KMS-11 (cell line): ENCODE measurements around the gene TRIOBP.
A peak's percentile ranks its signal among the peaks of the same experiment; 100 is the strongest.

Experiments used
- H2AFZ ChIP-seq: fragments of 200-600 bp; sonication (generic); 2 replicates; pipeline ENCODE4 v1.6.1; 2016; ENCODE audit warnings: antibody characterized with exemption, mixed run types, low read depth
- H3K27ac ChIP-seq: fragments of 200-600 bp; sonication (generic); 2 replicates; pipeline ENCODE4 v1.6.1; 2016; ENCODE audit warnings: mild to moderate bottlenecking, mixed run types
- H3K27me3 ChIP-seq: fragments of 200-600 bp; sonication (generic); 2 replicates; pipeline ENCODE4 v1.6.1; 2017; ENCODE audit warnings: mild to moderate bottlenecking, low read depth, mixed run types, moderate library complexity; ENCODE audit not compliant: insufficient read depth
- H3K36me3 ChIP-seq: fragments of 200-600 bp; sonication (generic); 2 replicates; pipeline ENCODE4 v1.6.1; 2017; ENCODE audit warnings: mild to moderate bottlenecking, mixed run types; ENCODE audit not compliant: insufficient read depth
- H3K4me1 ChIP-seq: fragments of 200-600 bp; sonication (generic); 2 replicates; pipeline ENCODE4 v1.6.1; 2016; ENCODE audit warnings: mild to moderate bottlenecking, low read depth, mixed run types; ENCODE audit not compliant: poor library complexity, severe bottlenecking
- H3K4me2 ChIP-seq: fragments of 200-600 bp; sonication (generic); 2 replicates; pipeline ENCODE4 v1.7.0; 2016; ENCODE audit warnings: mild to moderate bottlenecking, mixed run types
- H3K4me3 ChIP-seq: fragments of 200-600 bp; sonication (generic); IDR thresholded peaks from 2 replicates; pipeline ENCODE4 v1.6.1; 2017; ENCODE audit warnings: low read depth, low read length, mixed read lengths; ENCODE audit not compliant: insufficient read depth
- H3K79me2 ChIP-seq: fragments of 200-600 bp; sonication (generic); 2 replicates; pipeline ENCODE4 v1.6.1; 2016; ENCODE audit warnings: low read depth, mixed run types; ENCODE audit not compliant: insufficient read depth
- H3K9ac ChIP-seq: fragments of 200-600 bp; sonication (generic); 2 replicates; pipeline ENCODE4 v1.6.1; 2016; ENCODE audit warnings: mild to moderate bottlenecking, mixed run types
- H4K20me1 ChIP-seq: fragments of 200-600 bp; sonication (generic); 2 replicates; pipeline ENCODE4 v1.6.1; 2016; ENCODE audit warnings: mild to moderate bottlenecking, mixed run types; ENCODE audit not compliant: insufficient read depth
- TF ChIP-seq, protein P1 (sequence below): fragments of 200-600 bp; sonication (generic); conservative IDR thresholded peaks from 2 replicates; pipeline ENCODE4 v1.6.1; 2017; ENCODE audit warnings: low read depth, mild to moderate bottlenecking, antibody characterized with exemption, low read length, moderate library complexity, mixed read lengths

TRIOBP gene

DNA sequence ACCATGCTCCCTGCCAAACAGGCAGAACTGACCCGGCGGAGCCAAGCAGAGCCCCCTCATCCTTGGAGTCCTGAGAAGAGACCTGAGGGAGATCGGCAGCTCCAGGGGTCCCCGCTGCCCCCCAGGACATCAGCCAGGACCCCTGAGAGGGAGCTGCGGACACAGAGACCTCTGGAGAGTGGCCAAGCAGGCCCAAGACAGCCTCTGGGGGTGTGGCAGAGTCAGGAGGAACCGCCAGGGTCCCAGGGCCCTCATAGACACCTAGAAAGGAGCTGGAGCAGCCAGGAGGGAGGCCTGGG, 37.5 kb downstream of the TRIOBP start:
- Histone ChIP-seq H3K79me2 (no peaks in the 10 kb centered on the region), H3K4me2 (no peak overlapping the region), H3K4me3 (no peak overlapping the region)

DNA sequence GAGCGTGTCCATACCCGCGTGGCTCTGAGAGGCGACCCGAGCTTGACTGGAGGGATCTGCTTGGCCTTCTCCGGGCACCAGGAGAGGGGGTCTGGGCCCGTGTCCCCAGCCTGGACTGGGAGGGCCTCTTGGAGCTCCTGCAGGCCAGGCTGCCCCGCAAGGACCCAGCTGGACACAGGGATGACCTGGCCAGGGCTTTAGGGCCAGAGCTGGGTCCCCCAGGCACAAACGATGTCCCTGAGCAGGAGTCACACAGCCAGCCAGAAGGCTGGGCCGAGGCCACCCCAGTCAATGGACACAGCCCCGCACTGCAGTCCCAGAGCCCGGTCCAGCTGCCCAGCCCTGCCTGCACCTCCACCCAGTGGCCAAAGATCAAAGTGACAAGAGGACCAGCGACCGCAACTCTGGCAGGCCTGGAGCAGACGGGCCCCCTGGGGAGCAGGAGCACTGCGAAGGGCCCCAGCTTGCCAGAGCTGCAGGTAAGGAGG, 38.2 kb downstream of the TRIOBP start:
- Histone ChIP-seq H3K27me3 (no peaks in the 10 kb centered on the region), H3K36me3 (no peaks in the 10 kb centered on the region), H3K9ac (no peak overlapping the region), H3K4me3 (no peak overlapping the region), H3K4me2 (no peak overlapping the region), H3K27ac (no peak overlapping the region), H3K79me2 (no peaks in the 10 kb centered on the region), H2AFZ (no peak overlapping the region), H3K4me1 (peaks cover 7% of the 10 kb centered on the region), H4K20me1 (no peaks in the 10 kb centered on the region)
- TF ChIP-seq, protein P1, sequence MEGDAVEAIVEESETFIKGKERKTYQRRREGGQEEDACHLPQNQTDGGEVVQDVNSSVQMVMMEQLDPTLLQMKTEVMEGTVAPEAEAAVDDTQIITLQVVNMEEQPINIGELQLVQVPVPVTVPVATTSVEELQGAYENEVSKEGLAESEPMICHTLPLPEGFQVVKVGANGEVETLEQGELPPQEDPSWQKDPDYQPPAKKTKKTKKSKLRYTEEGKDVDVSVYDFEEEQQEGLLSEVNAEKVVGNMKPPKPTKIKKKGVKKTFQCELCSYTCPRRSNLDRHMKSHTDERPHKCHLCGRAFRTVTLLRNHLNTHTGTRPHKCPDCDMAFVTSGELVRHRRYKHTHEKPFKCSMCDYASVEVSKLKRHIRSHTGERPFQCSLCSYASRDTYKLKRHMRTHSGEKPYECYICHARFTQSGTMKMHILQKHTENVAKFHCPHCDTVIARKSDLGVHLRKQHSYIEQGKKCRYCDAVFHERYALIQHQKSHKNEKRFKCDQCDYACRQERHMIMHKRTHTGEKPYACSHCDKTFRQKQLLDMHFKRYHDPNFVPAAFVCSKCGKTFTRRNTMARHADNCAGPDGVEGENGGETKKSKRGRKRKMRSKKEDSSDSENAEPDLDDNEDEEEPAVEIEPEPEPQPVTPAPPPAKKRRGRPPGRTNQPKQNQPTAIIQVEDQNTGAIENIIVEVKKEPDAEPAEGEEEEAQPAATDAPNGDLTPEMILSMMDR: no peak

More for the DNA sequence above, 37.5 kb downstream of the TRIOBP start:
- TF ChIP-seq, protein P1: no peak
- no peak overlapping the region for H3K9ac ChIP-seq
- no peaks in the 10 kb centered on the region for H4K20me1 ChIP-seq
- H3K36me3 ChIP-seq: no peaks in the 10 kb centered on the region
- no peak overlapping the region for H3K27ac ChIP-seq
- H3K27me3 ChIP-seq: no peaks in the 10 kb centered on the region
- H3K4me1 ChIP-seq: peaks cover 3% of the 10 kb centered on the region
- no peak overlapping the region for H2AFZ ChIP-seq

DNA sequence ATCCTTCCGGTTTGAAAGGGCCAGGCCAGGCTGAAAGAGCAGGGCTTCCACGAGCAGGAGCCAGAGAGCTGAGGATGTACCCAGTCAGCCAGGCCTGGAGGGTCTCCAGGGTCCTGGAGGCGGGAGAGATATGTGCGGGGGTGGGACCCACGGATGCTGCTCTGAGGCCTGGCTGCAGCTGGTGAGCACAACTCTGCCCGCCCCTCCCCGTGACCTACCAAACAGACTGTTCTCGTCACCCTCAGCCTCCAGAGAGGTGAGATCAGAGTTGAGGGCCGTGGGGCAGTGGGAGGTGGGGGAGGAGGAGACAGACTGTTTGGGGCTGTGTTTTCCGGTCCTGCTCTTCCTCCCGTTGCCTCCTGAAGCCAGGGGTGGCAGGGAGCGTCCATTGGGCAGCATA, 42.2 kb downstream of the TRIOBP start:
- H3K4me1 ChIP-seq: peaks cover 32% of the 10 kb centered on the region
- no peak overlapping the region for H2AFZ ChIP-seq
- TF ChIP-seq, protein P1: no peak
- H3K27me3 ChIP-seq: no peaks in the 10 kb centered on the region
- H3K36me3 ChIP-seq: no peaks in the 10 kb centered on the region
- no peak overlapping the region for H3K4me3 ChIP-seq
- no peak overlapping the region for H3K9ac ChIP-seq
- H3K27ac ChIP-seq: no peak overlapping the region
- H3K79me2 ChIP-seq: no peaks in the 10 kb centered on the region
- H3K4me2 ChIP-seq: no peak overlapping the region
- H4K20me1 ChIP-seq: no peaks in the 10 kb centered on the region

DNA sequence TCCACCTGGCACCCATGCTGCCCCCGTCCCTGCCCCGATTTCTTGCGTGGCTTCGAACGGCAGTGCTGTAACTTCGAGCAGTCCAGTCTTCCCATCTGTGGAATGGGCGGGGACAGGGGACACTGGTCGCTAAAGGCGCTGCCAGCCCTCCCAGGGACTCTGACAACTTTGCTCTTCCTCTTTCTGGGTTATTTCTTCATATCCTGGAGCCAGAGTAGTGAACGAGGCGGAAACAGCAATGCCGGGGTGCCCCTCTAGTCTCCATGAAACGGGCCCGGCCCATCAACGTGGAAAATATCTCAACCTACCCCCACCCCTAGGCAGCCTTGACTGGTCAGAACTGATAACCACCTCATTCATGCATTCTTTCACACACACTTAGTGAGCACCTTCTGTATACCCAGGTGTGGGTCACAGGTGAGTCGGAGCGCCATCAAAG, 42.8 kb downstream of the TRIOBP start:
- H3K4me2 ChIP-seq: 0 out of 2 replicates have a peak overlapping the region, but pooled peaks have one; percentile 62
- no peaks in the 10 kb centered on the region for H4K20me1 ChIP-seq
- H3K9ac ChIP-seq: no peak overlapping the region
- no peak overlapping the region for H3K27ac ChIP-seq
- no peaks in the 10 kb centered on the region for H3K27me3 ChIP-seq
- no peaks in the 10 kb centered on the region for H3K36me3 ChIP-seq
- no peak overlapping the region for H3K4me3 ChIP-seq
- TF ChIP-seq, protein P1: no peak
- H3K79me2 ChIP-seq: no peaks in the 10 kb centered on the region
- peaks cover 32% of the 10 kb centered on the region for H3K4me1 ChIP-seq
- no peak overlapping the region for H2AFZ ChIP-seq
